Measurements from ENCODE around the gene BMP8A.
"Not testable (repeated sequence)": the region's sequence is repeated elsewhere in the genome, so short reads cannot be mapped to it uniquely, and the experiment has no call there.

The BMP8A gene

GRCh38 chr1:39525366-39526165 lies 34.1 kb downstream of the BMP8A start:
- peak; percentile 98 for ATAC-seq
- Mint-ChIP-seq H3K4me3 (peak overlapping the region; percentile 59), H3K4me1 (peaks cover 36% of the 10 kb centered on the region), H3K9me3 (no peaks in the 10 kb centered on the region), H3K27ac (peak overlapping the region; percentile 93), H3K27me3 (no peaks in the 10 kb centered on the region), H3K36me3 (peaks cover 38% of the 10 kb centered on the region)

- Mint-ChIP-seq H3K4me3 (peak overlapping the region; percentile 59), H3K27me3 (no peaks in the 10 kb centered on the region), H3K9me3 (no peaks in the 10 kb centered on the region), H3K4me1 (peaks cover 36% of the 10 kb centered on the region), H3K36me3 (peaks cover 46% of the 10 kb centered on the region), H3K27ac (peak overlapping the region; percentile 93)
- no peak for ATAC-seq
Measured at GRCh38 chr1:39526466-39527189, 35.2 kb downstream of the BMP8A start.

- Mint-ChIP-seq H3K27ac (peak overlapping the region; percentile 93), H3K36me3 (peaks cover 52% of the 10 kb centered on the region)
Measured at GRCh38 chr1:39527190-39527579, 35.7 kb downstream of the BMP8A start.

GRCh38 chr1:39528082-39528481 lies 36.6 kb downstream of the BMP8A start:
- peaks cover 36% of the 10 kb centered on the region for H3K4me1 Mint-ChIP-seq
- H3K36me3 Mint-ChIP-seq: peaks cover 55% of the 10 kb centered on the region
- H3K27ac Mint-ChIP-seq: no peak overlapping the region
- no peak for ATAC-seq
- no peaks in the 10 kb centered on the region for H3K9me3 Mint-ChIP-seq
- H3K27me3 Mint-ChIP-seq: no peaks in the 10 kb centered on the region
- H3K4me3 Mint-ChIP-seq: no peak overlapping the region

More at GRCh38 chr1:39527190-39527579, 35.7 kb downstream of the BMP8A start:
- ATAC-seq, H3K9me3 Mint-ChIP-seq, H3K27me3 Mint-ChIP-seq, H3K4me3 Mint-ChIP-seq: not testable (repeated sequence)
- peaks cover 36% of the 10 kb centered on the region for H3K4me1 Mint-ChIP-seq

- ATAC-seq: no peak
- Mint-ChIP-seq H3K36me3 (peaks cover 46% of the 10 kb centered on the region), H3K9me3 (no peaks in the 10 kb centered on the region), H3K27me3 (no peaks in the 10 kb centered on the region), H3K4me3 (no peak overlapping the region), H3K4me1 (peaks cover 20% of the 10 kb centered on the region), H3K27ac (no peak overlapping the region)
Measured at GRCh38 chr1:39529901-39530535, 38.6 kb downstream of the BMP8A start.

- Mint-ChIP-seq H3K27me3 (no peaks in the 10 kb centered on the region), H3K4me3 (no peak overlapping the region), H3K36me3 (peaks cover 51% of the 10 kb centered on the region), H3K27ac (peak overlapping the region; percentile 22), H3K9me3 (no peaks in the 10 kb centered on the region), H3K4me1 (peaks cover 5% of the 10 kb centered on the region)
- ATAC-seq: no peak
Measured at GRCh38 chr1:39531526-39531925, 40.1 kb downstream of the BMP8A start.

GRCh38 chr1:39533442-39533841 lies 42.0 kb downstream of the BMP8A start:
- no peak overlapping the region for H3K27ac Mint-ChIP-seq
- H3K9me3 Mint-ChIP-seq: no peaks in the 10 kb centered on the region
- ATAC-seq: no peak
- no peak overlapping the region for H3K4me3 Mint-ChIP-seq
- H3K4me1 Mint-ChIP-seq: peaks cover 1% of the 10 kb centered on the region
- H3K27me3 Mint-ChIP-seq: no peaks in the 10 kb centered on the region
- H3K36me3 Mint-ChIP-seq: peaks cover 44% of the 10 kb centered on the region

GRCh38 chr1:39538531-39539251 lies 47.3 kb downstream of the BMP8A start:
- peaks cover 20% of the 10 kb centered on the region for H3K4me1 Mint-ChIP-seq
- H3K27me3 Mint-ChIP-seq: no peaks in the 10 kb centered on the region
- no peaks in the 10 kb centered on the region for H3K9me3 Mint-ChIP-seq
- ATAC-seq: no peak
- H3K27ac Mint-ChIP-seq: peak overlapping the region; percentile 6
- no peak overlapping the region for H3K4me3 Mint-ChIP-seq
- H3K36me3 Mint-ChIP-seq: peaks cover 44% of the 10 kb centered on the region

GRCh38 chr1:39539252-39539790 lies 47.9 kb downstream of the BMP8A start:
- peak overlapping the region; percentile 6 for H3K27ac Mint-ChIP-seq

GRCh38 chr1:39540504-39541031 lies 49.1 kb downstream of the BMP8A start:
- no peaks in the 10 kb centered on the region for H3K9me3 Mint-ChIP-seq
- no peak overlapping the region for H3K4me3 Mint-ChIP-seq
- H3K4me1 Mint-ChIP-seq: peaks cover 20% of the 10 kb centered on the region
- peaks cover 53% of the 10 kb centered on the region for H3K36me3 Mint-ChIP-seq
- ATAC-seq: no peak
- H3K27ac Mint-ChIP-seq: no peak overlapping the region
- H3K27me3 Mint-ChIP-seq: no peaks in the 10 kb centered on the region

More at GRCh38 chr1:39539252-39539790, 47.9 kb downstream of the BMP8A start:
- peaks cover 20% of the 10 kb centered on the region for H3K4me1 Mint-ChIP-seq
- peak; percentile 85 for ATAC-seq
- peaks cover 47% of the 10 kb centered on the region for H3K36me3 Mint-ChIP-seq
- no peaks in the 10 kb centered on the region for H3K9me3 Mint-ChIP-seq
- no peak overlapping the region for H3K4me3 Mint-ChIP-seq
- no peaks in the 10 kb centered on the region for H3K27me3 Mint-ChIP-seq

- no peak overlapping the region for H3K27ac Mint-ChIP-seq
- H3K4me1 Mint-ChIP-seq: peaks cover 20% of the 10 kb centered on the region
- no peak for ATAC-seq
- peaks cover 71% of the 10 kb centered on the region for H3K36me3 Mint-ChIP-seq
- no peaks in the 10 kb centered on the region for H3K27me3 Mint-ChIP-seq
- H3K9me3 Mint-ChIP-seq: no peaks in the 10 kb centered on the region
- no peak overlapping the region for H3K4me3 Mint-ChIP-seq
Measured at GRCh38 chr1:39542924-39543323, 51.5 kb downstream of the BMP8A start.

- Mint-ChIP-seq H3K9me3 (no peaks in the 10 kb centered on the region), H3K4me3 (no peak overlapping the region), H3K27ac (no peak overlapping the region), H3K36me3 (peaks cover 74% of the 10 kb centered on the region), H3K4me1 (peaks cover 10% of the 10 kb centered on the region), H3K27me3 (no peaks in the 10 kb centered on the region)
- no peak for ATAC-seq
Measured at GRCh38 chr1:39544327-39544726, 52.9 kb downstream of the BMP8A start.

GRCh38 chr1:39545531-39545930 lies 54.1 kb downstream of the BMP8A start:
- Mint-ChIP-seq H3K27me3 (no peaks in the 10 kb centered on the region), H3K9me3 (no peaks in the 10 kb centered on the region), H3K36me3 (peaks cover 76% of the 10 kb centered on the region), H3K4me3 (no peak overlapping the region), H3K4me1 (peaks cover 9% of the 10 kb centered on the region), H3K27ac (no peak overlapping the region)
- ATAC-seq: no peak

GRCh38 chr1:39554277-39554676 lies 62.8 kb downstream of the BMP8A start:
- H3K4me1 Mint-ChIP-seq: peaks cover 10% of the 10 kb centered on the region
- no peaks in the 10 kb centered on the region for H3K9me3 Mint-ChIP-seq
- no peaks in the 10 kb centered on the region for H3K27me3 Mint-ChIP-seq
- no peak overlapping the region for H3K4me3 Mint-ChIP-seq
- no peak overlapping the region for H3K27ac Mint-ChIP-seq
- no peak for ATAC-seq
- peaks cover 25% of the 10 kb centered on the region for H3K36me3 Mint-ChIP-seq
